Measurements from ENCODE around the gene DIDO1. TPM values are rescaled to one million over a fixed set of nuclear protein-coding genes. Genes with fewer than 3 reads are reported as not detected.

The DIDO1 gene
- total RNA-seq, 4 donors from 2014 or later, result 54.2 to 105 (median 70.7) TPM

GRCh38 chr20:62917720-62918119 is 8.6 kb downstream of the DIDO1 start:
- DNase-seq (ENCODE audit: low spot score in 2 of 2), result no peak
- intact Hi-C loops (cut with DNase I; ENCODE audit: low total_unique reads), result no loop called here

GRCh38 chr20:62916703-62917476 is 9.4 kb downstream of the DIDO1 start:
- WGBS, 2 donors, result 74 to 81% methylated on average over 10 of the region's 10 CpGs
- H3K4me3 ChIP-seq (ENCODE audit: low read depth, poor library complexity, severe bottlenecking), result no peak overlapping the region
- intact Hi-C loops (cut with DNase I; ENCODE audit: low total_unique reads), result no loop called here

More at GRCh38 chr20:62917720-62918119, 8.6 kb downstream of the DIDO1 start:
- no peak overlapping the region for H3K4me3 ChIP-seq (ENCODE audit: low read depth, poor library complexity, severe bottlenecking)
- no peak for TF ChIP-seq CTCF (IDR thresholded peaks at IDR 0.05)
- no peak for TF ChIP-seq POLR2A (IDR thresholded peaks at IDR 0.05)
- 65 to 68% methylated on average over 3 of the region's 3 CpGs for WGBS, 2 donors

GRCh38 chr20:62914970-62915457 is 11.3 kb downstream of the DIDO1 start:
- 48 to 52% methylated on average over 8 of the region's 8 CpGs for WGBS, 2 donors
- DNase-seq (ENCODE audit: low spot score in 2 of 2), result no peak
- H3K4me3 ChIP-seq (ENCODE audit: low read depth, poor library complexity, severe bottlenecking), result no peak overlapping the region
- TF ChIP-seq POLR2A (IDR thresholded peaks at IDR 0.05), result no peak
- no peak for TF ChIP-seq CTCF (IDR thresholded peaks at IDR 0.05)
- intact Hi-C loops (cut with DNase I; ENCODE audit: low total_unique reads), result no loop called here

More at GRCh38 chr20:62916703-62917476, 9.4 kb downstream of the DIDO1 start:
- no peak for TF ChIP-seq CTCF (IDR thresholded peaks at IDR 0.05)
- no peak for TF ChIP-seq POLR2A (IDR thresholded peaks at IDR 0.05)
- DNase-seq (ENCODE audit: low spot score in 2 of 2), result no peak

- TF ChIP-seq POLR2A (IDR thresholded peaks at IDR 0.05), result no peak
- TF ChIP-seq CTCF (IDR thresholded peaks at IDR 0.05), result no peak
- intact Hi-C loops (cut with DNase I; ENCODE audit: low total_unique reads), result no loop called here
- no peak for DNase-seq (ENCODE audit: low spot score in 2 of 2)
- H3K4me3 ChIP-seq (ENCODE audit: low read depth, poor library complexity, severe bottlenecking), result no peak overlapping the region
- WGBS, 2 donors, result 84 to 85% methylated on average over 9 of the region's 9 CpGs
Measured at GRCh38 chr20:62914436-62914835, 11.9 kb downstream of the DIDO1 start.

GRCh38 chr20:62913043-62913630 is 13.2 kb downstream of the DIDO1 start:
- WGBS, 2 donors, result 86 to 88% methylated on average over 7 of the region's 7 CpGs
- no peak overlapping the region for H3K4me3 ChIP-seq (ENCODE audit: low read depth, poor library complexity, severe bottlenecking)
- intact Hi-C loops (cut with DNase I; ENCODE audit: low total_unique reads), result no loop called here
- no peak for TF ChIP-seq CTCF (IDR thresholded peaks at IDR 0.05)
- TF ChIP-seq POLR2A (IDR thresholded peaks at IDR 0.05), result no peak
- DNase-seq (ENCODE audit: low spot score in 2 of 2), result no peak

Data from lower leg skin (tissue), 4 donors.